GM23338 (cell line): Measurements from ENCODE around the gene EGFL7. TPM values are rescaled to one million over a fixed set of nuclear protein-coding genes. Genes with fewer than 3 reads are reported as not detected.

ENCODE experiments used
- ATAC-seq: fragments of 200-7000 bp; cut with Tn5 transposase; 3 replicates; pipeline ENCODE4 v1.9.1; 2020
- DNase-seq: peaks from one replicate; pipeline ENCODE4 v3.0.0-alpha.2; 2015; ENCODE audit warnings: low spot score
- H2AFZ ChIP-seq: fragments of 200-600 bp; sonication (generic); 2 replicates; pipeline ENCODE4 v1.8.0; 2016; ENCODE audit warnings: antibody characterized with exemption, mild to moderate bottlenecking, moderate library complexity
- H3F3A ChIP-seq: fragments of 200-600 bp; sonication (generic); replicated peaks from 2 replicates; pipeline ENCODE4 v1.8.0; 2017; ENCODE audit warnings: antibody characterized with exemption, mixed run types, low read depth
- H3K27ac ChIP-seq: fragments of 200-600 bp; sonication (generic); 2 replicates; pipeline ENCODE4 v1.6.1; 2016; ENCODE audit warnings: low read depth
- H3K27me3 ChIP-seq: fragments of 200-600 bp; sonication (generic); 2 replicates; pipeline ENCODE4 v1.8.0; 2016; ENCODE audit warnings: mild to moderate bottlenecking, mixed run types, moderate library complexity; ENCODE audit not compliant: insufficient read depth
- H3K36me3 ChIP-seq: fragments of 200-600 bp; sonication (generic); 2 replicates; pipeline ENCODE4 v1.8.0; 2016; ENCODE audit warnings: mild to moderate bottlenecking; ENCODE audit not compliant: insufficient read depth
- H3K4me1 ChIP-seq: fragments of 200-600 bp; sonication (generic); 2 replicates; pipeline ENCODE4 v1.8.0; 2016; ENCODE audit warnings: mild to moderate bottlenecking, moderate library complexity; ENCODE audit not compliant: insufficient read depth
- H3K4me2 ChIP-seq: fragments of 200-600 bp; sonication (generic); 2 replicates; pipeline ENCODE4 v1.7.1; 2017; ENCODE audit warnings: mixed run types
- H3K4me3 ChIP-seq: fragments of 200-600 bp; sonication (generic); 2 replicates; pipeline ENCODE4 v1.6.1; 2016; ENCODE audit warnings: mixed run types
- H3K79me2 ChIP-seq: fragments of 200-600 bp; sonication (generic); replicated peaks from 2 replicates; pipeline ENCODE4 v1.8.0; 2017; ENCODE audit warnings: mild to moderate bottlenecking; ENCODE audit not compliant: insufficient read depth
- H3K9me2 ChIP-seq: fragments of 200-600 bp; sonication (generic); 2 replicates; pipeline ENCODE4 v1.8.0; 2017; ENCODE audit not compliant: insufficient read depth
- H4K20me1 ChIP-seq: fragments of 200-600 bp; sonication (generic); replicated peaks from 2 replicates; pipeline ENCODE4 v1.8.0; 2017; ENCODE audit warnings: mild to moderate bottlenecking; ENCODE audit not compliant: insufficient read depth
- H3K27ac Mint-ChIP-seq: 2 replicates; pipeline ENCODE4 v1.8.0; 2020; ENCODE audit warnings: inconsistent platforms, mild to moderate bottlenecking, moderate library complexity, mixed read lengths
- H3K27me3 Mint-ChIP-seq: 3 replicates; pipeline ENCODE4 v1.8.0; 2022; ENCODE audit warnings: low read depth, mild to moderate bottlenecking, moderate library complexity, mixed read lengths, inconsistent platforms; ENCODE audit not compliant: insufficient read depth, poor library complexity
- H3K36me3 Mint-ChIP-seq: 3 replicates; pipeline ENCODE4 v1.8.0; 2021; ENCODE audit warnings: low read depth, mild to moderate bottlenecking, inconsistent platforms, moderate library complexity, mixed read lengths
- H3K4me1 Mint-ChIP-seq: 3 replicates; pipeline ENCODE4 v1.8.0; 2020; ENCODE audit warnings: mild to moderate bottlenecking, inconsistent platforms, mixed read lengths
- H3K4me3 Mint-ChIP-seq: 3 replicates; pipeline ENCODE4 v1.8.0; 2021; ENCODE audit warnings: moderate library complexity, mild to moderate bottlenecking, inconsistent platforms, mixed read lengths
- H3K9me3 Mint-ChIP-seq: 3 replicates; pipeline ENCODE4 v1.8.0; 2020; ENCODE audit warnings: moderate library complexity, mild to moderate bottlenecking, inconsistent platforms, mixed read lengths
- CREB1 ChIP-seq: fragments of 250-450 bp; sonication (Bioruptor Pico); IDR thresholded peaks from 2 replicates; pipeline ENCODE4 v1.5.0; 2020; ENCODE audit warnings: low read depth, mild to moderate bottlenecking, moderate library complexity
- EZH2 ChIP-seq: fragments of 200-600 bp; sonication (generic); IDR thresholded peaks from one replicate; pipeline ENCODE4 v1.8.0; 2017; ENCODE audit warnings: antibody characterized with exemption, mild to moderate bottlenecking, low read depth; ENCODE audit not compliant: unreplicated experiment
- EZH2phosphoT487 ChIP-seq: fragments of 200-600 bp; sonication (generic); IDR thresholded peaks from one replicate; pipeline ENCODE4 v1.8.1; 2018; ENCODE audit warnings: antibody characterized with exemption; ENCODE audit not compliant: unreplicated experiment
- JUNB ChIP-seq: IDR thresholded peaks from one replicate; pipeline ENCODE4 v1.6.1; 2016; ENCODE audit warnings: antibody characterized with exemption; ENCODE audit not compliant: unreplicated experiment
- NANOG ChIP-seq: IDR thresholded peaks from 2 replicates; pipeline ENCODE4 v1.6.1; 2016; ENCODE audit warnings: antibody characterized with exemption, borderline replicate concordance
- POLR2AphosphoS5 ChIP-seq: IDR thresholded peaks from 2 replicates; pipeline ENCODE4 v1.6.1; 2016; ENCODE audit warnings: antibody characterized with exemption, low read depth
- STAT1 ChIP-seq: IDR thresholded peaks from one replicate; pipeline ENCODE4 v1.6.1; 2016; ENCODE audit warnings: antibody characterized with exemption; ENCODE audit not compliant: unreplicated experiment
- ZNF114 ChIP-seq: fragments of 250-450 bp; sonication (Bioruptor Pico); IDR thresholded peaks from 2 replicates; pipeline ENCODE4 v1.5.0; 2020; ENCODE audit warnings: mild to moderate bottlenecking, moderate library complexity
- ZNF331 ChIP-seq: fragments of 250-450 bp; sonication (Bioruptor Pico); IDR thresholded peaks from 2 replicates; pipeline ENCODE4 v1.5.0; 2020; ENCODE audit warnings: low read depth, mild to moderate bottlenecking, moderate library complexity
- polyA plus RNA-seq: library from polyadenylated mRNA; unstranded; fragments of >200 nt; fragmentation: Nextera tagmentation; extraction: Ambion mirVana; gene quantifications from 2 replicates; pipeline ENCODE4 v1.2.1, GENCODE V29; 2016
- total RNA-seq: library from RNA; depleted of rRNA; stranded (reverse); fragments of >200 nt; shearing (Covaris generic); gene quantifications from 2 replicates; pipeline ENCODE4 v1.2.3, GENCODE V29; 2014
- TF ChIP-seq, protein P1 (sequence below): fragments of 250-450 bp; sonication (Bioruptor Pico); IDR thresholded peaks from 2 replicates; pipeline ENCODE4 v1.5.0; 2020; ENCODE audit warnings: mild to moderate bottlenecking, moderate library complexity
- TF ChIP-seq, protein P2 (sequence below): IDR thresholded peaks from one replicate; pipeline ENCODE4 v1.6.1; 2018; ENCODE audit warnings: antibody characterized with exemption; ENCODE audit not compliant: unreplicated experiment
- TF ChIP-seq, protein P3 (sequence below): IDR thresholded peaks from 2 replicates; pipeline ENCODE4 v1.6.1; 2016; ENCODE audit warnings: antibody characterized with exemption
- TF ChIP-seq, protein P4 (sequence below), 2 experiments: fragments of 200-600 bp in 1 of 2; sonication (generic) in 1 of 2; conservative IDR thresholded peaks; 2 replicates each; pipeline versions ENCODE4 v1.5.1 to v1.6.1; 2016 to 2017; ENCODE audit warnings: antibody characterized with exemption in 2 of 2, low read depth in 2 of 2, mild to moderate bottlenecking in 2 of 2, moderate library complexity in 1 of 2

The EGFL7 gene
- total and polyA plus RNA-seq, 2 experiments from 2014 or later, result 44.4 to 60.8 TPM

DNA sequence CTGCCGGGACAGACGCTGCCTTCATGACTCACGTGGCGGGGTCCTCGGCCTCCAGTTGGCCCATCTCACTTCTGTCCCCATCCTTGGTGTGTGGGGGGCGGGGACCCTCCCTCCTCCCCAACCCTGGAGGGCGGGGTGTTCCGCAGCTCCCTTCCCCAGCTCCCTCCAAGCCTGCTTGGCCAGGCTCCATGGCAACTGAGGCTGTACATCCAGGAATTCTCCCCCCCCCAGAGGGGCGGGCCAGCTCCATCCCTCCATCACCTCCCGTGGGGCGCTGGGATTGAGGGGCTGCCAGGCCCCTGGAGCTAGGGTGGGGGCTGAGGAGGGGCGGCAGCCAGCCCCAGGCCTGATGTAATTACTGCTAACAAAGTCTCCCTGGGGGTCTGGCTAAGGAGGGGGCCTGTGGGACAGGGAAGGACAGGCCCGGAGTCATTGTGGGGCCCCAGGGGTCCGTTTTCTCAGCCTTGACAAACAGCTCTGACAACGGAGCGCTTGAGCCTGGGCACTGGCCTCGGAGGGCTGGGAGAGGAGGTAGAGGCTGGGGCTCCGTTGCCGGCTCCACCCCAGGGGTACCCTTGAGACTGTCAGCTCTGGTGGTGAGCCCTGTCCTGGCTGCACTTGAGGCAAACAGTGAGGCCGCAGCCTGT is 57.7 kb downstream of the EGFL7 start:
- no peak for DNase-seq
- no peak overlapping the region for H3K27ac ChIP-seq
- H3K4me3 Mint-ChIP-seq, result no peak overlapping the region

More for the DNA sequence above, 57.7 kb downstream of the EGFL7 start:
- H3K27ac Mint-ChIP-seq, result no peak overlapping the region
- H3K36me3 Mint-ChIP-seq, result peaks cover 30% of the 10 kb centered on the region
- no peaks in the 10 kb centered on the region for H3K9me3 Mint-ChIP-seq
- H3K79me2 ChIP-seq, result peaks cover 1% of the 10 kb centered on the region
- peaks cover 28% of the 10 kb centered on the region for H3F3A ChIP-seq
- no peak overlapping the region for H3K4me3 ChIP-seq
- no peaks in the 10 kb centered on the region for H3K9me2 ChIP-seq
- TF ChIP-seq ZNF114 (no peak), EZH2phosphoT487 (no peak), ZNF331 (CRISPR knock-in tag) (no peak), NANOG (no peak), STAT1 (no peak), EZH2 (no peak), POLR2AphosphoS5 (no peak), JUNB (no peak), CREB1 (CRISPR knock-in tag) (no peak)
- TF ChIP-seq, protein P1, sequence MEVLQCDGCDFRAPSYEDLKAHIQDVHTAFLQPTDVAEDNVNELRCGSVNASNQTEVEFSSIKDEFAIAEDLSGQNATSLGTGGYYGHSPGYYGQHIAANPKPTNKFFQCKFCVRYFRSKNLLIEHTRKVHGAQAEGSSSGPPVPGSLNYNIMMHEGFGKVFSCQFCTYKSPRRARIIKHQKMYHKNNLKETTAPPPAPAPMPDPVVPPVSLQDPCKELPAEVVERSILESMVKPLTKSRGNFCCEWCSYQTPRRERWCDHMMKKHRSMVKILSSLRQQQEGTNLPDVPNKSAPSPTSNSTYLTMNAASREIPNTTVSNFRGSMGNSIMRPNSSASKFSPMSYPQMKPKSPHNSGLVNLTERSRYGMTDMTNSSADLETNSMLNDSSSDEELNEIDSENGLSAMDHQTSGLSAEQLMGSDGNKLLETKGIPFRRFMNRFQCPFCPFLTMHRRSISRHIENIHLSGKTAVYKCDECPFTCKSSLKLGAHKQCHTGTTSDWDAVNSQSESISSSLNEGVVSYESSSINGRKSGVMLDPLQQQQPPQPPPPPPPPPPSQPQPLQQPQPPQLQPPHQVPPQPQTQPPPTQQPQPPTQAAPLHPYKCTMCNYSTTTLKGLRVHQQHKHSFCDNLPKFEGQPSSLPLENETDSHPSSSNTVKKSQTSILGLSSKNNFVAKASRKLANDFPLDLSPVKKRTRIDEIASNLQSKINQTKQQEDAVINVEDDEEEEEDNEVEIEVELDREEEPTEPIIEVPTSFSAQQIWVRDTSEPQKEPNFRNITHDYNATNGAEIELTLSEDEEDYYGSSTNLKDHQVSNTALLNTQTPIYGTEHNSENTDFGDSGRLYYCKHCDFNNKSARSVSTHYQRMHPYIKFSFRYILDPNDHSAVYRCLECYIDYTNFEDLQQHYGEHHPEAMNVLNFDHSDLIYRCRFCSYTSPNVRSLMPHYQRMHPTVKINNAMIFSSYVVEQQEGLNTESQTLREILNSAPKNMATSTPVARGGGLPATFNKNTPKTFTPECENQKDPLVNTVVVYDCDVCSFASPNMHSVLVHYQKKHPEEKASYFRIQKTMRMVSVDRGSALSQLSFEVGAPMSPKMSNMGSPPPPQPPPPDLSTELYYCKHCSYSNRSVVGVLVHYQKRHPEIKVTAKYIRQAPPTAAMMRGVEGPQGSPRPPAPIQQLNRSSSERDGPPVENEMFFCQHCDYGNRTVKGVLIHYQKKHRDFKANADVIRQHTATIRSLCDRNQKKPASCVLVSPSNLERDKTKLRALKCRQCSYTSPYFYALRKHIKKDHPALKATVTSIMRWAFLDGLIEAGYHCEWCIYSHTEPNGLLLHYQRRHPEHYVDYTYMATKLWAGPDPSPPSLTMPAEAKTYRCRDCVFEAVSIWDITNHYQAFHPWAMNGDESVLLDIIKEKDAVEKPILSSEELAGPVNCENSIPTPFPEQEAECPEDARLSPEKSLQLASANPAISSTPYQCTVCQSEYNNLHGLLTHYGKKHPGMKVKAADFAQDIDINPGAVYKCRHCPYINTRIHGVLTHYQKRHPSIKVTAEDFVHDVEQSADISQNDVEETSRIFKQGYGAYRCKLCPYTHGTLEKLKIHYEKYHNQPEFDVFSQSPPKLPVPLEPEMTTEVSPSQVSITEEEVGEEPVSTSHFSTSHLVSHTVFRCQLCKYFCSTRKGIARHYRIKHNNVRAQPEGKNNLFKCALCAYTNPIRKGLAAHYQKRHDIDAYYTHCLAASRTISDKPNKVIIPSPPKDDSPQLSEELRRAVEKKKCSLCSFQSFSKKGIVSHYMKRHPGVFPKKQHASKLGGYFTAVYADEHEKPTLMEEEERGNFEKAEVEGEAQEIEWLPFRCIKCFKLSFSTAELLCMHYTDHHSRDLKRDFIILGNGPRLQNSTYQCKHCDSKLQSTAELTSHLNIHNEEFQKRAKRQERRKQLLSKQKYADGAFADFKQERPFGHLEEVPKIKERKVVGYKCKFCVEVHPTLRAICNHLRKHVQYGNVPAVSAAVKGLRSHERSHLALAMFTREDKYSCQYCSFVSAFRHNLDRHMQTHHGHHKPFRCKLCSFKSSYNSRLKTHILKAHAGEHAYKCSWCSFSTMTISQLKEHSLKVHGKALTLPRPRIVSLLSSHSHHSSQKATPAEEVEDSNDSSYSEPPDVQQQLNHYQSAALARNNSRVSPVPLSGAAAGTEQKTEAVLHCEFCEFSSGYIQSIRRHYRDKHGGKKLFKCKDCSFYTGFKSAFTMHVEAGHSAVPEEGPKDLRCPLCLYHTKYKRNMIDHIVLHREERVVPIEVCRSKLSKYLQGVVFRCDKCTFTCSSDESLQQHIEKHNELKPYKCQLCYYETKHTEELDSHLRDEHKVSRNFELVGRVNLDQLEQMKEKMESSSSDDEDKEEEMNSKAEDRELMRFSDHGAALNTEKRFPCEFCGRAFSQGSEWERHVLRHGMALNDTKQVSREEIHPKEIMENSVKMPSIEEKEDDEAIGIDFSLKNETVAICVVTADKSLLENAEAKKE (CRISPR knock-in tag), result no peak
- TF ChIP-seq, protein P2, sequence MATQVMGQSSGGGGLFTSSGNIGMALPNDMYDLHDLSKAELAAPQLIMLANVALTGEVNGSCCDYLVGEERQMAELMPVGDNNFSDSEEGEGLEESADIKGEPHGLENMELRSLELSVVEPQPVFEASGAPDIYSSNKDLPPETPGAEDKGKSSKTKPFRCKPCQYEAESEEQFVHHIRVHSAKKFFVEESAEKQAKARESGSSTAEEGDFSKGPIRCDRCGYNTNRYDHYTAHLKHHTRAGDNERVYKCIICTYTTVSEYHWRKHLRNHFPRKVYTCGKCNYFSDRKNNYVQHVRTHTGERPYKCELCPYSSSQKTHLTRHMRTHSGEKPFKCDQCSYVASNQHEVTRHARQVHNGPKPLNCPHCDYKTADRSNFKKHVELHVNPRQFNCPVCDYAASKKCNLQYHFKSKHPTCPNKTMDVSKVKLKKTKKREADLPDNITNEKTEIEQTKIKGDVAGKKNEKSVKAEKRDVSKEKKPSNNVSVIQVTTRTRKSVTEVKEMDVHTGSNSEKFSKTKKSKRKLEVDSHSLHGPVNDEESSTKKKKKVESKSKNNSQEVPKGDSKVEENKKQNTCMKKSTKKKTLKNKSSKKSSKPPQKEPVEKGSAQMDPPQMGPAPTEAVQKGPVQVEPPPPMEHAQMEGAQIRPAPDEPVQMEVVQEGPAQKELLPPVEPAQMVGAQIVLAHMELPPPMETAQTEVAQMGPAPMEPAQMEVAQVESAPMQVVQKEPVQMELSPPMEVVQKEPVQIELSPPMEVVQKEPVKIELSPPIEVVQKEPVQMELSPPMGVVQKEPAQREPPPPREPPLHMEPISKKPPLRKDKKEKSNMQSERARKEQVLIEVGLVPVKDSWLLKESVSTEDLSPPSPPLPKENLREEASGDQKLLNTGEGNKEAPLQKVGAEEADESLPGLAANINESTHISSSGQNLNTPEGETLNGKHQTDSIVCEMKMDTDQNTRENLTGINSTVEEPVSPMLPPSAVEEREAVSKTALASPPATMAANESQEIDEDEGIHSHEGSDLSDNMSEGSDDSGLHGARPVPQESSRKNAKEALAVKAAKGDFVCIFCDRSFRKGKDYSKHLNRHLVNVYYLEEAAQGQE, result no peak
- TF ChIP-seq, protein P3, sequence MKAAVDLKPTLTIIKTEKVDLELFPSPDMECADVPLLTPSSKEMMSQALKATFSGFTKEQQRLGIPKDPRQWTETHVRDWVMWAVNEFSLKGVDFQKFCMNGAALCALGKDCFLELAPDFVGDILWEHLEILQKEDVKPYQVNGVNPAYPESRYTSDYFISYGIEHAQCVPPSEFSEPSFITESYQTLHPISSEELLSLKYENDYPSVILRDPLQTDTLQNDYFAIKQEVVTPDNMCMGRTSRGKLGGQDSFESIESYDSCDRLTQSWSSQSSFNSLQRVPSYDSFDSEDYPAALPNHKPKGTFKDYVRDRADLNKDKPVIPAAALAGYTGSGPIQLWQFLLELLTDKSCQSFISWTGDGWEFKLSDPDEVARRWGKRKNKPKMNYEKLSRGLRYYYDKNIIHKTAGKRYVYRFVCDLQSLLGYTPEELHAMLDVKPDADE, result no peak
- TF ChIP-seq, protein P4, sequence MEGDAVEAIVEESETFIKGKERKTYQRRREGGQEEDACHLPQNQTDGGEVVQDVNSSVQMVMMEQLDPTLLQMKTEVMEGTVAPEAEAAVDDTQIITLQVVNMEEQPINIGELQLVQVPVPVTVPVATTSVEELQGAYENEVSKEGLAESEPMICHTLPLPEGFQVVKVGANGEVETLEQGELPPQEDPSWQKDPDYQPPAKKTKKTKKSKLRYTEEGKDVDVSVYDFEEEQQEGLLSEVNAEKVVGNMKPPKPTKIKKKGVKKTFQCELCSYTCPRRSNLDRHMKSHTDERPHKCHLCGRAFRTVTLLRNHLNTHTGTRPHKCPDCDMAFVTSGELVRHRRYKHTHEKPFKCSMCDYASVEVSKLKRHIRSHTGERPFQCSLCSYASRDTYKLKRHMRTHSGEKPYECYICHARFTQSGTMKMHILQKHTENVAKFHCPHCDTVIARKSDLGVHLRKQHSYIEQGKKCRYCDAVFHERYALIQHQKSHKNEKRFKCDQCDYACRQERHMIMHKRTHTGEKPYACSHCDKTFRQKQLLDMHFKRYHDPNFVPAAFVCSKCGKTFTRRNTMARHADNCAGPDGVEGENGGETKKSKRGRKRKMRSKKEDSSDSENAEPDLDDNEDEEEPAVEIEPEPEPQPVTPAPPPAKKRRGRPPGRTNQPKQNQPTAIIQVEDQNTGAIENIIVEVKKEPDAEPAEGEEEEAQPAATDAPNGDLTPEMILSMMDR (conservative IDR thresholded peaks at IDR 0.05; ENCODE audit: low read depth in 2 of 2), result no peak
- ATAC-seq, result peak; percentile 12
- H3K4me1 Mint-ChIP-seq, result peaks cover 8% of the 10 kb centered on the region
- H4K20me1 ChIP-seq, result peaks cover 13% of the 10 kb centered on the region
- no peak overlapping the region for H2AFZ ChIP-seq
- no peaks in the 10 kb centered on the region; the same call in 1 of the 2 replicates for H3K4me1 ChIP-seq
- no peak overlapping the region for H3K4me2 ChIP-seq
- H3K27me3 Mint-ChIP-seq, result peaks cover 29% of the 10 kb centered on the region
- no peaks in the 10 kb centered on the region for H3K27me3 ChIP-seq
- peaks cover 14% of the 10 kb centered on the region for H3K36me3 ChIP-seq
